ENCODE data around the gene CYB561.

GRCh38 chr17:63441654-63442053 lies 4.5 kb downstream of the CYB561 start:
- TF ChIP-seq MAX (CRISPR knock-in tag; IDR thresholded peaks at IDR 0.05): no peak
- TF ChIP-seq E2F1 (CRISPR knock-in tag; IDR thresholded peaks at IDR 0.05): no peak
- no peak for TF ChIP-seq ZNF121 (CRISPR knock-in tag; IDR thresholded peaks at IDR 0.05)

Measured in WTC11 (cell line).